ENCODE measurements around the gene XBP1.

DNA sequence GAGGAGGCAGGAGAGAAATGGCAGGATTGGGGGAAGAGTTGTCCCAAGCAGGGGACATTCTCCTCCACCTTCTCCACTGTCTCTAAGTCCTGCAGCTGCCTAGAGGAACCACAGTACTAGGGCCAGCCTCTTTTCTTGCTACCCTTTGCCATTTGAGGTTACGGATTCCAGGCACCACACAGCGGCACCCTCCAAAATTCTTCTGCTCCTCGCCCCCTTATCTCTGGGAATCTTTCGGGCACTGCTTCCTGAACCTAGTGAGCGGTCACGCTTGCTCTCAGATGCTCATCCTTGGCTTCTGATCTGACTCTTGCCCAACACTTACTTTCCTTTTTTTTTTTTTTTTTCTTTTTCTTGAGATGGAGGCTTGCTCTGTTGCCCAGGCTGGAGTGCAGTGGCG is 26.6 kb upstream of the XBP1 start:
- no peak for TF ChIP-seq PTBP1 (IDR thresholded peaks at IDR 0.05; ENCODE audit: low read depth, low read length, poor library complexity, severe bottlenecking)
- TF ChIP-seq ZSCAN29 (CRISPR knock-in tag; conservative IDR thresholded peaks at IDR 0.05): no peak
- TF ChIP-seq, protein P1, sequence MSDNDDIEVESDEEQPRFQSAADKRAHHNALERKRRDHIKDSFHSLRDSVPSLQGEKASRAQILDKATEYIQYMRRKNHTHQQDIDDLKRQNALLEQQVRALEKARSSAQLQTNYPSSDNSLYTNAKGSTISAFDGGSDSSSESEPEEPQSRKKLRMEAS (IDR thresholded peaks at IDR 0.05): no peak
- TF ChIP-seq, protein P2, sequence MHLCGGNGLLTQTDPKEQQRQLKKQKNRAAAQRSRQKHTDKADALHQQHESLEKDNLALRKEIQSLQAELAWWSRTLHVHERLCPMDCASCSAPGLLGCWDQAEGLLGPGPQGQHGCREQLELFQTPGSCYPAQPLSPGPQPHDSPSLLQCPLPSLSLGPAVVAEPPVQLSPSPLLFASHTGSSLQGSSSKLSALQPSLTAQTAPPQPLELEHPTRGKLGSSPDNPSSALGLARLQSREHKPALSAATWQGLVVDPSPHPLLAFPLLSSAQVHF (CRISPR knock-in tag; IDR thresholded peaks at IDR 0.05): no peak
- no peak for TF ChIP-seq CBFB (CRISPR knock-in tag; IDR thresholded peaks at IDR 0.05)
- TF ChIP-seq MAZ (IDR thresholded peaks at IDR 0.05; ENCODE audit: borderline replicate concordance, low read depth, low read length): no peak
- no peak for TF ChIP-seq MAZ (CRISPR knock-in tag; IDR thresholded peaks at IDR 0.05; ENCODE audit: low read depth)
- TF ChIP-seq ZNF607 (CRISPR knock-in tag; IDR thresholded peaks at IDR 0.05; ENCODE audit: borderline replicate concordance): no peak
- TF ChIP-seq, protein P3, sequence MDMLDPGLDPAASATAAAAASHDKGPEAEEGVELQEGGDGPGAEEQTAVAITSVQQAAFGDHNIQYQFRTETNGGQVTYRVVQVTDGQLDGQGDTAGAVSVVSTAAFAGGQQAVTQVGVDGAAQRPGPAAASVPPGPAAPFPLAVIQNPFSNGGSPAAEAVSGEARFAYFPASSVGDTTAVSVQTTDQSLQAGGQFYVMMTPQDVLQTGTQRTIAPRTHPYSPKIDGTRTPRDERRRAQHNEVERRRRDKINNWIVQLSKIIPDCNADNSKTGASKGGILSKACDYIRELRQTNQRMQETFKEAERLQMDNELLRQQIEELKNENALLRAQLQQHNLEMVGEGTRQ (IDR thresholded peaks at IDR 0.05; ENCODE audit: low read depth, low read length): no peak
- TF ChIP-seq, protein P3 (CRISPR knock-in tag; IDR thresholded peaks at IDR 0.05; ENCODE audit: borderline replicate concordance): no peak

All from HepG2 (cell line).